ENCODE measurements around the gene ALAS2.

The ALAS2 gene

GRCh38 chrX:54977387-54977786 is 53.4 kb downstream of the ALAS2 start:
- in situ Hi-C loops (cut with MboI; ENCODE audit: low sequenced_read_pairs, unreplicated experiment): no loop called here
- TF ChIP-seq, protein P1, sequence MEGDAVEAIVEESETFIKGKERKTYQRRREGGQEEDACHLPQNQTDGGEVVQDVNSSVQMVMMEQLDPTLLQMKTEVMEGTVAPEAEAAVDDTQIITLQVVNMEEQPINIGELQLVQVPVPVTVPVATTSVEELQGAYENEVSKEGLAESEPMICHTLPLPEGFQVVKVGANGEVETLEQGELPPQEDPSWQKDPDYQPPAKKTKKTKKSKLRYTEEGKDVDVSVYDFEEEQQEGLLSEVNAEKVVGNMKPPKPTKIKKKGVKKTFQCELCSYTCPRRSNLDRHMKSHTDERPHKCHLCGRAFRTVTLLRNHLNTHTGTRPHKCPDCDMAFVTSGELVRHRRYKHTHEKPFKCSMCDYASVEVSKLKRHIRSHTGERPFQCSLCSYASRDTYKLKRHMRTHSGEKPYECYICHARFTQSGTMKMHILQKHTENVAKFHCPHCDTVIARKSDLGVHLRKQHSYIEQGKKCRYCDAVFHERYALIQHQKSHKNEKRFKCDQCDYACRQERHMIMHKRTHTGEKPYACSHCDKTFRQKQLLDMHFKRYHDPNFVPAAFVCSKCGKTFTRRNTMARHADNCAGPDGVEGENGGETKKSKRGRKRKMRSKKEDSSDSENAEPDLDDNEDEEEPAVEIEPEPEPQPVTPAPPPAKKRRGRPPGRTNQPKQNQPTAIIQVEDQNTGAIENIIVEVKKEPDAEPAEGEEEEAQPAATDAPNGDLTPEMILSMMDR (IDR thresholded peaks at IDR 0.05; ENCODE audit: borderline replicate concordance, control extremely low read depth, extremely low read depth, insufficient read depth, missing control alignments): no peak

DNA sequence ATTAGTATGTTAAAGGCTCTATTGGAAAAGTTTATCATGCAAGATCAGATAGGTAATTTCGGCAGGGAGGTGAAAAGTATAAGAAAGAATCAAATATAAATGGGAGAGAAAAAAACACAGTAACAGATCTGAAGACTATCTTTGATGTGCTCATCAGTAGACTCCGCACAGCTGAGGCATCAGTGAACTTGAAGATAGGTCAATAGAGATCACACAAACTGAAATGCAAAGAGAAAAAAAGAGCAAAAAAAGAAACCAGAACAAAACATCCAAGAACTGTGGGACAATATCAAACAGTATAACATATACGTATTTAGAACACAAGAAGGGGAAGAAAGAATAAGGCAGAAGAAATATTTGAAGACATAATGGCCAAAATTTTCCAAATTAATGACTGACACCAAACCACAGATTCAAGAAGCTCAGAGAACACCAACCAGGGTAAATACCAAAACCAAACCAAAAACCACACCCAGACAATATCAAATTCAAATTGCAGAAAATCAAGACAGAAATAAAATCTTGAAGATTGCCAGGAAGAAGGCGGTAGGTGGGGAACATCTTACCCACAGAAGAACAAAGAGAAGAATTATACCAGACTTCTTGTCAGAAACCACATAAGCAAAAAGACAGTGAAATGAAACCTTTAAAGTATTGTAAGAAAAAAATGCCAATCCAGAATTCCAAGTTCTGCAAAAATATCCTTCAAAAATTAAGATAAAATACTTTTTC is 65.8 kb downstream of the ALAS2 start:
- TF ChIP-seq, protein P1 (IDR thresholded peaks at IDR 0.05; ENCODE audit: borderline replicate concordance, control extremely low read depth, extremely low read depth, insufficient read depth, missing control alignments): no peak

More at GRCh38 chrX:54977387-54977786, 53.4 kb downstream of the ALAS2 start:
- no peak for DNase-seq (ENCODE audit: low spot score)

GRCh38 chrX:54961750-54962149 is 69.0 kb downstream of the ALAS2 start:
- DNase-seq (ENCODE audit: low spot score): no peak
- in situ Hi-C loops (cut with MboI; ENCODE audit: low sequenced_read_pairs, unreplicated experiment): no loop called here
- TF ChIP-seq, protein P1 (IDR thresholded peaks at IDR 0.05; ENCODE audit: borderline replicate concordance, control extremely low read depth, extremely low read depth, insufficient read depth, missing control alignments): no peak

More for the DNA sequence above, 65.8 kb downstream of the ALAS2 start:
- in situ Hi-C loops (cut with MboI; ENCODE audit: low sequenced_read_pairs, unreplicated experiment): no loop called here
- DNase-seq (ENCODE audit: low spot score): no peak

All from GM13976 (cell line).